ENCODE results near the gene TMEM178B.

GRCh38 chr7:141519623-141520022, 445.8 kb downstream of the TMEM178B start:
- TF ChIP-seq PHF21A (IDR thresholded peaks at IDR 0.05; ENCODE audit: borderline replicate concordance, low read depth): no peak
- TF ChIP-seq ZNF3 (CRISPR knock-in tag; IDR thresholded peaks at IDR 0.05): no peak
